Right renal pelvis (tissue), 4 donors: ENCODE measurements around the gene FBXO11. TPM values are rescaled to one million over a fixed set of nuclear protein-coding genes. Genes with fewer than 3 reads are reported as not detected.

Experiments used
- DNase-seq, 4 donors: peaks; one replicate each; pipeline ENCODE4 v3.0.0-alpha.2; 2013; ENCODE audit warnings: low read depth in 4 of 4, low spot score in 3 of 4, missing footprints in 1 of 4
- polyA plus RNA-seq, 4 donors: library from polyadenylated mRNA; unstranded; fragments of 120-200 nt; gene quantifications; one replicate each; pipeline ENCODE4 v1.2.1, GENCODE V29; 2013; ENCODE audit not compliant: insufficient read length in 4 of 4

Gene FBXO11
- polyA plus RNA-seq, 4 donors = 66.9 to 94.4 (median 86.3) TPM

GRCh38 chr2:47744074-47744473 is 162.2 kb downstream of the FBXO11 start:
- no peak for DNase-seq

GRCh38 chr2:47741637-47742036 is 164.7 kb downstream of the FBXO11 start:
- no peak for DNase-seq

GRCh38 chr2:47741101-47741500 is 165.2 kb downstream of the FBXO11 start:
- DNase-seq = no peak

Other genes with a start within 250 kb of the FBXO11 start
- 100 to 1,000 TPM in 2 of 4 donors, 10 to 100 TPM in 2; 80.8 to 115 (median 101) TPM for gene MSH6, start 123.4 kb downstream of the FBXO11 start, polyA plus RNA-seq